Caco-2 (cell line): Measurements from ENCODE around the gene GEMIN5. TPM values are rescaled to one million over a fixed set of nuclear protein-coding genes. Genes with fewer than 3 reads are reported as not detected.

Experiments used
- BruUV-seq: library from RNA; stranded (reverse); fragments of 400-500 nt; replicated peaks from 2 replicates; lab custom pipeline; 2021; lab: Mats Ljungman, UMichigan
- CTCF ChIA-PET: fragments of 300-600 bp; sonication (Branson Sonifier 250); formaldehyde crosslinking; loops from one replicate; lab custom pipeline; 2022; ENCODE audit warnings: antibody characterized with exemption; lab: Charles Lee
- POLR2A ChIA-PET: fragments of 300-600 bp; sonication (Branson Sonifier 250); formaldehyde crosslinking; loops from one replicate; lab custom pipeline; 2022; ENCODE audit warnings: antibody characterized with exemption; lab: Charles Lee
- DNase-seq, 2 experiments: peaks; one replicate each; pipeline versions ENCODE4 v3.0.0 to v3.0.0-alpha.2; 2020 to 2022
- H3K27me3 ChIP-seq: replicated peaks from 2 replicates; pipeline ENCODE4 v1.6.0; 2011; ENCODE audit warnings: low read length; ENCODE audit not compliant: control insufficient read depth, insufficient read depth
- H3K36me3 ChIP-seq: 2 replicates; pipeline ENCODE4 v1.5.1; 2011; ENCODE audit warnings: low read length; ENCODE audit not compliant: control insufficient read depth, insufficient read depth
- H3K4me1 ChIP-seq: fragments of 250-450 bp; sonication (Bioruptor Pico); 2 replicates; pipeline ENCODE4 v1.5.1; 2020; ENCODE audit warnings: mild to moderate bottlenecking
- H3K4me3 ChIP-seq: 2 replicates; pipeline ENCODE4 v1.5.1; 2011; ENCODE audit warnings: low read depth, mild to moderate bottlenecking, control low read depth, low read length
- H3K9me3 ChIP-seq: fragments of 250-450 bp; sonication (Bioruptor Pico); 2 replicates; pipeline ENCODE4 v1.5.1; 2020; ENCODE audit warnings: mild to moderate bottlenecking, moderate library complexity
- H3K27ac Mint-ChIP-seq: one replicate; pipeline ENCODE4 v1.8.0; 2022; ENCODE audit warnings: mixed read lengths; ENCODE audit not compliant: unreplicated experiment
- H3K27me3 Mint-ChIP-seq: one replicate; pipeline ENCODE4 v1.8.0; 2022; ENCODE audit warnings: mixed read lengths; ENCODE audit not compliant: insufficient read depth, unreplicated experiment
- H3K36me3 Mint-ChIP-seq: one replicate; pipeline ENCODE4 v1.8.0; 2022; ENCODE audit warnings: mild to moderate bottlenecking, mixed read lengths; ENCODE audit not compliant: insufficient read depth, unreplicated experiment
- H3K4me1 Mint-ChIP-seq: one replicate; pipeline ENCODE4 v1.8.0; 2022; ENCODE audit warnings: low read depth, mixed read lengths; ENCODE audit not compliant: unreplicated experiment
- H3K4me3 Mint-ChIP-seq: one replicate; pipeline ENCODE4 v1.8.0; 2022; ENCODE audit warnings: mild to moderate bottlenecking, moderate library complexity, mixed read lengths; ENCODE audit not compliant: unreplicated experiment
- H3K9me3 Mint-ChIP-seq: one replicate; pipeline ENCODE4 v1.8.0; 2022; ENCODE audit warnings: mixed read lengths; ENCODE audit not compliant: unreplicated experiment
- intact Hi-C: fragments of 100-400 bp; cut with micrococcal nuclease; formaldehyde crosslinking; loops from one replicate; pipeline ENCODE4 v1.10.0; 2022; ENCODE audit not compliant: unreplicated experiment
- total RNA-seq: library from RNA; stranded (reverse); gene quantifications from 2 replicates; pipeline ENCODE4 v1.2.3, GENCODE V29; 2022
- TF ChIP-seq, protein P1 (sequence below), 2 experiments: fragments of 200-600 bp in 1 of 2; IDR thresholded peaks; 1 replicate in 1 of 2; 2 replicates in 1 of 2; pipeline versions ENCODE4 v1.5.1 to v1.8.0; 2011 to 2022; ENCODE audit warnings: antibody characterized with exemption in 1 of 2, control low read depth in 1 of 2, inconsistent platforms in 1 of 2, low read depth in 1 of 2, low read length in 1 of 2, mild to moderate bottlenecking in 1 of 2, moderate library complexity in 1 of 2; ENCODE audit not compliant: insufficient read depth in 1 of 2, severe bottlenecking in 1 of 2, unreplicated experiment in 1 of 2

Gene GEMIN5
- total RNA-seq, 1 experiment from 2014 or later: 20.7 TPM

DNA sequence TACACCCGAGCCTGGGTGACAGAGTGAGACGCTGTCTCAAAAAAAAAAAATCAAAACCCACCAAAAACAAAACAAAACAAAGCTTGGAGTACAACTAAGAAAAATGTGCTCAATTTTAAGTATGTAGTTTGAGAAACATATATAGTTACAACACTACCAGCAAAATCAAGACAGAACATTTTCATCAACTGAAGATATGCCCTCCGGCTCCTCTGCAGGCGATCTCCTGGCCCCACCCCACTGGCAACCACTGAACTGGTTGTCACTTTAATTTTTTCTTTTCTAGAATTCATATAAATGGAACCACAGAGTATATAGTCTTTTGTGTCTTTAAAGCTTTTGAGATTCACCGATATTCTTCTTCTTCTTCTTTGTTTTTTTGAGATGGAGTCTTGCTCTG is 44.6 kb downstream of the GEMIN5 start:
- Histone ChIP-seq H3K9me3 (no peaks in the 10 kb centered on the region), H3K4me1 (no peaks in the 10 kb centered on the region), H3K36me3 (peaks cover 3% of the 10 kb centered on the region; the same call in 1 of the 2 replicates), H3K4me3 (no peak overlapping the region), H3K27me3 (no peaks in the 10 kb centered on the region)
- H3K4me3 Mint-ChIP-seq: no peak overlapping the region
- BruUV-seq: no TSS peak
- intact Hi-C loops: no loop called here
- no peak overlapping the region for H3K27ac Mint-ChIP-seq
- CTCF ChIA-PET: no interaction called here
- TF ChIP-seq, protein P1, sequence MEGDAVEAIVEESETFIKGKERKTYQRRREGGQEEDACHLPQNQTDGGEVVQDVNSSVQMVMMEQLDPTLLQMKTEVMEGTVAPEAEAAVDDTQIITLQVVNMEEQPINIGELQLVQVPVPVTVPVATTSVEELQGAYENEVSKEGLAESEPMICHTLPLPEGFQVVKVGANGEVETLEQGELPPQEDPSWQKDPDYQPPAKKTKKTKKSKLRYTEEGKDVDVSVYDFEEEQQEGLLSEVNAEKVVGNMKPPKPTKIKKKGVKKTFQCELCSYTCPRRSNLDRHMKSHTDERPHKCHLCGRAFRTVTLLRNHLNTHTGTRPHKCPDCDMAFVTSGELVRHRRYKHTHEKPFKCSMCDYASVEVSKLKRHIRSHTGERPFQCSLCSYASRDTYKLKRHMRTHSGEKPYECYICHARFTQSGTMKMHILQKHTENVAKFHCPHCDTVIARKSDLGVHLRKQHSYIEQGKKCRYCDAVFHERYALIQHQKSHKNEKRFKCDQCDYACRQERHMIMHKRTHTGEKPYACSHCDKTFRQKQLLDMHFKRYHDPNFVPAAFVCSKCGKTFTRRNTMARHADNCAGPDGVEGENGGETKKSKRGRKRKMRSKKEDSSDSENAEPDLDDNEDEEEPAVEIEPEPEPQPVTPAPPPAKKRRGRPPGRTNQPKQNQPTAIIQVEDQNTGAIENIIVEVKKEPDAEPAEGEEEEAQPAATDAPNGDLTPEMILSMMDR (IDR thresholded peaks at IDR 0.05; ENCODE audit: insufficient read depth in 1 of 2, low read depth in 1 of 2, low read length in 1 of 2, severe bottlenecking in 1 of 2, unreplicated experiment in 1 of 2): no peak
- H3K4me1 Mint-ChIP-seq: no peaks in the 10 kb centered on the region
- H3K27me3 Mint-ChIP-seq: no peaks in the 10 kb centered on the region
- no peak for DNase-seq
- H3K36me3 Mint-ChIP-seq: peaks cover 89% of the 10 kb centered on the region
- POLR2A ChIA-PET: no interaction called here
- H3K9me3 Mint-ChIP-seq: no peaks in the 10 kb centered on the region

DNA sequence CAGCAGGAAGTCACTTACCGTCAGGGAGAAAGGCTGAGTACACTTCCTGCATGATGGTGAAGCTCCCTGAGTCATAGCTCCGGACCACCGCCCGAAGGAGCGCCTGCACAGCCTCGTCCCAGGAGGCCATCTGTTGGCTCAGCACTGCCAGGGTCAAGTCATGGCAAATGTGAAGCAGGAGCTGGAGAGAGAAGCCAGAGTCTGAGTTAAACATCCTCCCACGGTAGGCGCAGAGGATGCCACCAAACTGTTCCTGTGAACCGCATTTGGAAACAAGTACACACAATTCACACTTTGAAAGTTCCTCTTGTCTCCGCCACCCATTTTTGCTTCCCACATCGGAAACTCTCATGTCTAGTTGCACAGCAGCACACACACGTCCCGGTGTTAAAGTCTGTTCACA is 45.6 kb downstream of the GEMIN5 start:
- H3K36me3 Mint-ChIP-seq: peaks cover 89% of the 10 kb centered on the region
- H3K9me3 Mint-ChIP-seq: no peaks in the 10 kb centered on the region
- no peaks in the 10 kb centered on the region for H3K4me1 ChIP-seq
- DNase-seq: no peak
- H3K36me3 ChIP-seq: peaks cover 3% of the 10 kb centered on the region; the same call in 1 of the 2 replicates
- no TSS peak for BruUV-seq
- intact Hi-C loops: no loop called here
- H3K27ac Mint-ChIP-seq: no peak overlapping the region
- no peaks in the 10 kb centered on the region; the same call in 1 of the 2 replicates for H3K9me3 ChIP-seq
- no peaks in the 10 kb centered on the region for H3K27me3 ChIP-seq
- no peak overlapping the region for H3K4me3 Mint-ChIP-seq
- H3K4me3 ChIP-seq: no peak overlapping the region
- H3K27me3 Mint-ChIP-seq: no peaks in the 10 kb centered on the region
- H3K4me1 Mint-ChIP-seq: no peaks in the 10 kb centered on the region
- ChIA-PET POLR2A (no interaction called here), CTCF (no interaction called here)
- TF ChIP-seq, protein P1 (IDR thresholded peaks at IDR 0.05; ENCODE audit: insufficient read depth in 1 of 2, low read depth in 1 of 2, low read length in 1 of 2, severe bottlenecking in 1 of 2, unreplicated experiment in 1 of 2): no peak

DNA sequence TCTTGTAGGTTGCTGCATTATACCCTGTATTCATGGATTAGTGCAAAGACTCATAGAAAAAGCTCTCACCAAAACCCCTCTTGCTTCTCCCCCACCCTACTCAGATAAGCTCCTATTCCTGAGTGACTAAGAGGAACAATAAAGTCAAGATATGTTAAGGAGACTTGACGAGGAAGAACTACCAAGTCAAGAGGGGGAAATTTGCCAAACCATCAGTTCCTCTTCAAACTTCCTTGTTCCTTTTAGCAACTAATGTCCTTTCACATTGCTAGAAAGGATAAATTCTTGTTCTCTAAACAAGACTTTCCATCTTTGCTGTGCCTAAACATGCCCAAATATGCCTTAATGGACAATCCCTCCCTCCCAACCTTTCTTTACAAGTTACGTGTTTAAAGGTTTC is 52.6 kb downstream of the GEMIN5 start:
- ChIA-PET POLR2A (interaction anchor here (0.5 kb wide), 1 partner anchor 16 kb away, joined by 3 read pairs; no protein-coding TSS in a partner anchor), CTCF (no interaction called here)
- Histone ChIP-seq H3K36me3 (peaks cover 6% of the 10 kb centered on the region; the same call in 1 of the 2 replicates), H3K4me1 (no peaks in the 10 kb centered on the region), H3K27me3 (no peaks in the 10 kb centered on the region), H3K9me3 (peaks cover 18% of the 10 kb centered on the region), H3K4me3 (no peak overlapping the region)
- intact Hi-C loops: no loop called here
- no peak for DNase-seq
- Mint-ChIP-seq H3K4me1 (no peaks in the 10 kb centered on the region), H3K27ac (no peak overlapping the region), H3K36me3 (peaks cover 80% of the 10 kb centered on the region), H3K4me3 (no peak overlapping the region), H3K27me3 (no peaks in the 10 kb centered on the region), H3K9me3 (peaks cover 23% of the 10 kb centered on the region)
- BruUV-seq: no TSS peak
- TF ChIP-seq, protein P1 (IDR thresholded peaks at IDR 0.05; ENCODE audit: insufficient read depth in 1 of 2, low read depth in 1 of 2, low read length in 1 of 2, severe bottlenecking in 1 of 2, unreplicated experiment in 1 of 2): no peak
